Measurements from ENCODE around the gene SIRT4. TPM values are rescaled to one million over a fixed set of nuclear protein-coding genes. Genes with fewer than 3 reads are reported as not detected.

SIRT4 gene
- total and polyA plus RNA-seq, 9 donors, result 3.4 to 6.3 (median 4.4) TPM

GRCh38 chr12:120314220-120314619 is 12.1 kb downstream of the SIRT4 start:
- H3K36me3 ChIP-seq (ENCODE audit: control insufficient read depth, insufficient read depth, low read length), result no peaks in the 10 kb centered on the region
- DNase-seq, result no peak
- H3K9me3 ChIP-seq (replicated peaks; ENCODE audit: control insufficient read depth, low read depth, low read length), result no peaks in the 10 kb centered on the region
- H3K4me3 ChIP-seq (ENCODE audit: low read length), result no peak overlapping the region
- H3K4me1 ChIP-seq (ENCODE audit: control insufficient read depth, insufficient read depth, low read length), result peaks cover 4% of the 10 kb centered on the region
- 37% methylated on average over 3 of the region's 5 CpGs for WGBS (ENCODE audit: insufficient coverage)
- H3K27ac ChIP-seq (ENCODE audit: low read length), result no peak overlapping the region
- no peaks in the 10 kb centered on the region for H3K27me3 ChIP-seq (ENCODE audit: control insufficient read depth, insufficient read depth, low read length)

- DNase-seq, result no peak
- Histone ChIP-seq H3K36me3 (ENCODE audit: control insufficient read depth, insufficient read depth, low read length) (no peaks in the 10 kb centered on the region), H3K4me3 (ENCODE audit: low read length) (peak overlapping the region; percentile 50), H3K4me1 (ENCODE audit: control insufficient read depth, insufficient read depth, low read length) (peaks cover 4% of the 10 kb centered on the region), H3K27ac (ENCODE audit: low read length) (peak overlapping the region; percentile 67), H3K27me3 (ENCODE audit: control insufficient read depth, insufficient read depth, low read length) (no peaks in the 10 kb centered on the region), H3K9me3 (replicated peaks; ENCODE audit: control insufficient read depth, low read depth, low read length) (no peaks in the 10 kb centered on the region)
- 71% methylated on average over 6 of the region's 9 CpGs for WGBS (ENCODE audit: insufficient coverage)
These were observed 14.7 kb downstream of the SIRT4 start for GRCh38 chr12:120316798-120317223.

GRCh38 chr12:120317224-120318105 is 15.3 kb downstream of the SIRT4 start:
- WGBS (ENCODE audit: insufficient coverage), result 0% methylated on average over 12 of the region's 42 CpGs
- H3K9me3 ChIP-seq (replicated peaks; ENCODE audit: control insufficient read depth, low read depth, low read length), result no peaks in the 10 kb centered on the region
- no peaks in the 10 kb centered on the region for H3K27me3 ChIP-seq (ENCODE audit: control insufficient read depth, insufficient read depth, low read length)
- peaks cover 4% of the 10 kb centered on the region for H3K4me1 ChIP-seq (ENCODE audit: control insufficient read depth, insufficient read depth, low read length)
- H3K27ac ChIP-seq (ENCODE audit: low read length), result peak overlapping the region; percentile 67
- H3K36me3 ChIP-seq (ENCODE audit: control insufficient read depth, insufficient read depth, low read length), result no peaks in the 10 kb centered on the region
- peak; percentile 100 for DNase-seq
- peak overlapping the region; percentile 50 for H3K4me3 ChIP-seq (ENCODE audit: low read length)

GRCh38 chr12:120321382-120322202 is 19.5 kb downstream of the SIRT4 start:
- no peak for DNase-seq
- H3K27ac ChIP-seq (ENCODE audit: low read length), result no peak overlapping the region
- peaks cover 11% of the 10 kb centered on the region for H3K4me1 ChIP-seq (ENCODE audit: control insufficient read depth, insufficient read depth, low read length)

GRCh38 chr12:120323772-120324171 is 21.7 kb downstream of the SIRT4 start:
- no CpG with 5 or more reads among the region's 2 CpGs for WGBS (ENCODE audit: insufficient coverage)

More at GRCh38 chr12:120321382-120322202, 19.5 kb downstream of the SIRT4 start:
- no peaks in the 10 kb centered on the region for H3K27me3 ChIP-seq (ENCODE audit: control insufficient read depth, insufficient read depth, low read length)
- no peaks in the 10 kb centered on the region for H3K36me3 ChIP-seq (ENCODE audit: control insufficient read depth, insufficient read depth, low read length)
- WGBS (ENCODE audit: insufficient coverage), result 59% methylated on average over 5 of the region's 13 CpGs
- no peaks in the 10 kb centered on the region for H3K9me3 ChIP-seq (replicated peaks; ENCODE audit: control insufficient read depth, low read depth, low read length)
- no peak overlapping the region for H3K4me3 ChIP-seq (ENCODE audit: low read length)

GRCh38 chr12:120324841-120325417 is 22.8 kb downstream of the SIRT4 start:
- Histone ChIP-seq H3K4me1 (ENCODE audit: control insufficient read depth, insufficient read depth, low read length) (peaks cover 7% of the 10 kb centered on the region), H3K27me3 (ENCODE audit: control insufficient read depth, insufficient read depth, low read length) (no peaks in the 10 kb centered on the region), H3K27ac (ENCODE audit: low read length) (no peak overlapping the region), H3K4me3 (ENCODE audit: low read length) (no peak overlapping the region), H3K36me3 (ENCODE audit: control insufficient read depth, insufficient read depth, low read length) (no peaks in the 10 kb centered on the region), H3K9me3 (replicated peaks; ENCODE audit: control insufficient read depth, low read depth, low read length) (no peaks in the 10 kb centered on the region)
- no peak for DNase-seq
- WGBS (ENCODE audit: insufficient coverage), result 69% methylated on average over 2 of the region's 9 CpGs

More at GRCh38 chr12:120323772-120324171, 21.7 kb downstream of the SIRT4 start:
- Histone ChIP-seq H3K9me3 (replicated peaks; ENCODE audit: control insufficient read depth, low read depth, low read length) (no peaks in the 10 kb centered on the region), H3K36me3 (ENCODE audit: control insufficient read depth, insufficient read depth, low read length) (no peaks in the 10 kb centered on the region), H3K4me3 (ENCODE audit: low read length) (no peak overlapping the region), H3K4me1 (ENCODE audit: control insufficient read depth, insufficient read depth, low read length) (peaks cover 7% of the 10 kb centered on the region), H3K27me3 (ENCODE audit: control insufficient read depth, insufficient read depth, low read length) (no peaks in the 10 kb centered on the region), H3K27ac (ENCODE audit: low read length) (no peak overlapping the region)
- no peak for DNase-seq

- DNase-seq, result peak; percentile 31
- Histone ChIP-seq H3K27me3 (ENCODE audit: control insufficient read depth, insufficient read depth, low read length) (no peaks in the 10 kb centered on the region), H3K4me1 (ENCODE audit: control insufficient read depth, insufficient read depth, low read length) (peaks cover 7% of the 10 kb centered on the region), H3K36me3 (ENCODE audit: control insufficient read depth, insufficient read depth, low read length) (no peaks in the 10 kb centered on the region), H3K4me3 (ENCODE audit: low read length) (no peak within 1 kb of the TSS), H3K27ac (ENCODE audit: low read length) (no peak within 1 kb of the TSS), H3K9me3 (replicated peaks; ENCODE audit: control insufficient read depth, low read depth, low read length) (no peaks in the 10 kb centered on the region)
- WGBS (ENCODE audit: insufficient coverage), result 82% methylated on average over 3 of the region's 5 CpGs
These were observed 25.5 kb downstream of the SIRT4 start, which contains the start of gene PLA2G1B for GRCh38 chr12:120327593-120327992. TSS of gene PLA2G1B (minus strand) at chr12:120327779. CDS start at chr12:120327753, 26 bp downstream.

- Histone ChIP-seq H3K4me3 (ENCODE audit: low read length) (no peak overlapping the region), H3K27me3 (ENCODE audit: control insufficient read depth, insufficient read depth, low read length) (no peaks in the 10 kb centered on the region), H3K4me1 (ENCODE audit: control insufficient read depth, insufficient read depth, low read length) (peaks cover 7% of the 10 kb centered on the region), H3K27ac (ENCODE audit: low read length) (no peak overlapping the region), H3K36me3 (ENCODE audit: control insufficient read depth, insufficient read depth, low read length) (no peaks in the 10 kb centered on the region), H3K9me3 (replicated peaks; ENCODE audit: control insufficient read depth, low read depth, low read length) (no peaks in the 10 kb centered on the region)
- 78% methylated on average over 3 of the region's 4 CpGs for WGBS (ENCODE audit: insufficient coverage)
- DNase-seq, result no peak
These were observed 26.1 kb downstream of the SIRT4 start for GRCh38 chr12:120328228-120328627.

- DNase-seq, result no peak
- WGBS (ENCODE audit: insufficient coverage), result no CpG with 5 or more reads among the region's 3 CpGs
- Histone ChIP-seq H3K4me3 (ENCODE audit: low read length) (no peak overlapping the region), H3K27me3 (ENCODE audit: control insufficient read depth, insufficient read depth, low read length) (no peaks in the 10 kb centered on the region), H3K4me1 (ENCODE audit: control insufficient read depth, insufficient read depth, low read length) (no peaks in the 10 kb centered on the region), H3K36me3 (ENCODE audit: control insufficient read depth, insufficient read depth, low read length) (no peaks in the 10 kb centered on the region), H3K9me3 (replicated peaks; ENCODE audit: control insufficient read depth, low read depth, low read length) (peaks cover 4% of the 10 kb centered on the region), H3K27ac (ENCODE audit: low read length) (no peak overlapping the region)
These were observed 29.3 kb downstream of the SIRT4 start for GRCh38 chr12:120331390-120331789.

GRCh38 chr12:120332041-120332440 is 29.9 kb downstream of the SIRT4 start:
- no peaks in the 10 kb centered on the region for H3K36me3 ChIP-seq (ENCODE audit: control insufficient read depth, insufficient read depth, low read length)
- no peak overlapping the region for H3K4me3 ChIP-seq (ENCODE audit: low read length)
- WGBS (ENCODE audit: insufficient coverage), result 63% methylated on average over 3 of the region's 5 CpGs
- no peak for DNase-seq
- H3K27me3 ChIP-seq (ENCODE audit: control insufficient read depth, insufficient read depth, low read length), result no peaks in the 10 kb centered on the region
- H3K4me1 ChIP-seq (ENCODE audit: control insufficient read depth, insufficient read depth, low read length), result no peaks in the 10 kb centered on the region
- no peak overlapping the region for H3K27ac ChIP-seq (ENCODE audit: low read length)
- H3K9me3 ChIP-seq (replicated peaks; ENCODE audit: control insufficient read depth, low read depth, low read length), result peaks cover 4% of the 10 kb centered on the region
